ENCODE measurements around the gene CSMD2.

The CSMD2 gene

DNA sequence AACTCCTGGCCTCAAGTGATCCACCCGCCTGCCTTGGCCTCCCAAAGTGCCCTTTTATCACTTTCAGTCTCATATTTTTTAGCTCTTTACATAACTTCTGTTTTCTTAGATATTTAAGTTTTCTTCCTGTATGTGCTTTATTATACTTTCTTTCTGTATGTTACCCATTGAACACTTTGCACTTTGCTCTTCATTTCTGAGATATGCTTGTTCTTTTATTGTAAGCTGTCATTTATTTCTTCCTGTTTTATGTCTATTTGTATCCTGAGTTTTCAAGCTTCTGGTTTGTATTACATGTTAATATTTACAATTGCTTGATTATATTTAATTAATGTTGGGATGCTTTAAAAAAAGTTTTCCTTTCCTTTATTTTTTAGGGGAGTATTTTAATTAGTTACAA lies 656.9 kb downstream of the CSMD2 start:
- TF ChIP-seq FOXP2 (optimal IDR thresholded peaks at IDR 0.05; ENCODE audit: borderline replicate concordance, extremely low read depth, extremely low read length, insufficient read depth) (no peak), SIN3A (IDR thresholded peaks at IDR 0.05; ENCODE audit: borderline replicate concordance, insufficient read depth, low read length) (no peak), POLR2AphosphoS5 (IDR thresholded peaks at IDR 0.05; ENCODE audit: low read depth, low read length) (no peak), TAF1 (IDR thresholded peaks at IDR 0.05; ENCODE audit: borderline replicate concordance, insufficient read depth, low read length) (no peak)
- TF ChIP-seq, protein P1, sequence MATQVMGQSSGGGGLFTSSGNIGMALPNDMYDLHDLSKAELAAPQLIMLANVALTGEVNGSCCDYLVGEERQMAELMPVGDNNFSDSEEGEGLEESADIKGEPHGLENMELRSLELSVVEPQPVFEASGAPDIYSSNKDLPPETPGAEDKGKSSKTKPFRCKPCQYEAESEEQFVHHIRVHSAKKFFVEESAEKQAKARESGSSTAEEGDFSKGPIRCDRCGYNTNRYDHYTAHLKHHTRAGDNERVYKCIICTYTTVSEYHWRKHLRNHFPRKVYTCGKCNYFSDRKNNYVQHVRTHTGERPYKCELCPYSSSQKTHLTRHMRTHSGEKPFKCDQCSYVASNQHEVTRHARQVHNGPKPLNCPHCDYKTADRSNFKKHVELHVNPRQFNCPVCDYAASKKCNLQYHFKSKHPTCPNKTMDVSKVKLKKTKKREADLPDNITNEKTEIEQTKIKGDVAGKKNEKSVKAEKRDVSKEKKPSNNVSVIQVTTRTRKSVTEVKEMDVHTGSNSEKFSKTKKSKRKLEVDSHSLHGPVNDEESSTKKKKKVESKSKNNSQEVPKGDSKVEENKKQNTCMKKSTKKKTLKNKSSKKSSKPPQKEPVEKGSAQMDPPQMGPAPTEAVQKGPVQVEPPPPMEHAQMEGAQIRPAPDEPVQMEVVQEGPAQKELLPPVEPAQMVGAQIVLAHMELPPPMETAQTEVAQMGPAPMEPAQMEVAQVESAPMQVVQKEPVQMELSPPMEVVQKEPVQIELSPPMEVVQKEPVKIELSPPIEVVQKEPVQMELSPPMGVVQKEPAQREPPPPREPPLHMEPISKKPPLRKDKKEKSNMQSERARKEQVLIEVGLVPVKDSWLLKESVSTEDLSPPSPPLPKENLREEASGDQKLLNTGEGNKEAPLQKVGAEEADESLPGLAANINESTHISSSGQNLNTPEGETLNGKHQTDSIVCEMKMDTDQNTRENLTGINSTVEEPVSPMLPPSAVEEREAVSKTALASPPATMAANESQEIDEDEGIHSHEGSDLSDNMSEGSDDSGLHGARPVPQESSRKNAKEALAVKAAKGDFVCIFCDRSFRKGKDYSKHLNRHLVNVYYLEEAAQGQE (IDR thresholded peaks at IDR 0.05; ENCODE audit: insufficient read depth in 1 of 2, low read depth in 2 of 2, low read length in 2 of 2): no peak

GRCh38 chr1:33507661-33508060 lies 657.4 kb downstream of the CSMD2 start:
- TF ChIP-seq FOXP2 (optimal IDR thresholded peaks at IDR 0.05; ENCODE audit: borderline replicate concordance, extremely low read depth, extremely low read length, insufficient read depth): no peak
- no peak for TF ChIP-seq POLR2AphosphoS5 (IDR thresholded peaks at IDR 0.05; ENCODE audit: low read depth, low read length)

DNA sequence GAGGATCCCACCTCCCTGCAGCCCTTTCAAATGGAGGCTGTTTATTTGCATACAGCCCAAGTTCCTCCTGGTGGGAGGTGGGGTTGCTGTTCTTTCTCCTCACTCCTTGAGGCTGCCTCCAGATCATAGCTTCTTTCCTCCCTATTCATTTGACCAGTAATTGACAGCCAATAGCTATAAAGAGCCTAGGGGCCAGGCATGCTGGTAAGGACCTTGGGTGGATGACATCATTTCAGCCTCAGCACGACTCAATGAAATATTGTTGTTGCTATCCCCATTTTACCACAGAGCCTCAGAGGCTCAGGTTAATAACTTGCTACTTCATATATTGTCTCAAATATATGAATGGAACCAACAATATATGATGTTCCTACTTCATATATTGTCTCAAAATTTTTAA lies 661.5 kb downstream of the CSMD2 start:
- TF ChIP-seq FOXP2 (optimal IDR thresholded peaks at IDR 0.05; ENCODE audit: borderline replicate concordance, extremely low read depth, extremely low read length, insufficient read depth) (no peak), POLR2AphosphoS5 (IDR thresholded peaks at IDR 0.05; ENCODE audit: low read depth, low read length) (no peak), SIN3A (IDR thresholded peaks at IDR 0.05; ENCODE audit: borderline replicate concordance, insufficient read depth, low read length) (no peak), TAF1 (IDR thresholded peaks at IDR 0.05; ENCODE audit: borderline replicate concordance, insufficient read depth, low read length) (no peak)
- TF ChIP-seq, protein P1 (IDR thresholded peaks at IDR 0.05; ENCODE audit: insufficient read depth in 1 of 2, low read depth in 2 of 2, low read length in 2 of 2): no peak

GRCh38 chr1:33502726-33503125 lies 662.3 kb downstream of the CSMD2 start:
- no peak for TF ChIP-seq POLR2AphosphoS5 (IDR thresholded peaks at IDR 0.05; ENCODE audit: low read depth, low read length)
- no peak for TF ChIP-seq TAF1 (IDR thresholded peaks at IDR 0.05; ENCODE audit: borderline replicate concordance, insufficient read depth, low read length)
- TF ChIP-seq SIN3A (IDR thresholded peaks at IDR 0.05; ENCODE audit: borderline replicate concordance, insufficient read depth, low read length): no peak
- TF ChIP-seq, protein P1 (IDR thresholded peaks at IDR 0.05; ENCODE audit: insufficient read depth in 1 of 2, low read depth in 2 of 2, low read length in 2 of 2): no peak
- no peak for TF ChIP-seq FOXP2 (optimal IDR thresholded peaks at IDR 0.05; ENCODE audit: borderline replicate concordance, extremely low read depth, extremely low read length, insufficient read depth)

DNA sequence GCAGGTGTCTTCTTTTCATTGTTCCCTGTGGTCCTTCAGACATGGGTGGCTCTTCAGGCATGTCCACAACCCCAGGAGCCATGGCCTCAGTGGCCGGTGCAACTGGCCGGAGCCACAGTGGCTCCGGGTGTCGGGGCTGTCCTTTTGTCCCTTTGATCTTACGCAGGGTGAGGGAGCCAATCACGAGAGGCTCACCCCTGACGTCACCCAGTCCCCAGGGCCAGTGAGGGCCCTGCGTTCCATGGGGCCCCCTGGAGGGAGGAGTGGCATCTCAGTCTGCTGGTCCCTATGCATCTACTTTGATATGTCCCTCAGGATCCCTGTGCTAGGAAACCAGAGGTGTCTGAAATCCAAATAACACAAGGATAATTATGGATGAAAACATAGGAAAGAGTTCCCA lies 663.3 kb downstream of the CSMD2 start:
- no peak for TF ChIP-seq FOXP2 (optimal IDR thresholded peaks at IDR 0.05; ENCODE audit: borderline replicate concordance, extremely low read depth, extremely low read length, insufficient read depth)

- TF ChIP-seq TAF1 (IDR thresholded peaks at IDR 0.05; ENCODE audit: borderline replicate concordance, insufficient read depth, low read length) (no peak), SIN3A (IDR thresholded peaks at IDR 0.05; ENCODE audit: borderline replicate concordance, insufficient read depth, low read length) (no peak), POLR2AphosphoS5 (IDR thresholded peaks at IDR 0.05; ENCODE audit: low read depth, low read length) (no peak), FOXP2 (optimal IDR thresholded peaks at IDR 0.05; ENCODE audit: borderline replicate concordance, extremely low read depth, extremely low read length, insufficient read depth) (no peak)
- TF ChIP-seq, protein P1 (IDR thresholded peaks at IDR 0.05; ENCODE audit: insufficient read depth in 1 of 2, low read depth in 2 of 2, low read length in 2 of 2): no peak
Measured at GRCh38 chr1:33501309-33501708, 663.7 kb downstream of the CSMD2 start.

Data from PFSK-1 (cell line).